ENCODE results near the gene LIN9. TPM values are rescaled to one million over a fixed set of nuclear protein-coding genes. Genes with fewer than 3 reads are reported as not detected.
A peak's percentile ranks its signal among the peaks of the same experiment; 100 is the strongest.
"Not testable (repeated sequence)": the region's sequence is repeated elsewhere in the genome, so short reads cannot be mapped to it uniquely, and the experiment has no call there.

LIN9 gene
- total and polyA plus RNA-seq, 3 experiments from 2014 or later = 3.5 to 10.7 (median 10.0) TPM

GRCh38 chr1:226349801-226350518 is 41.0 kb upstream of the LIN9 start:
- no peaks in the 10 kb centered on the region for H3K27me3 ChIP-seq (ENCODE audit: insufficient read depth, low read length, poor library complexity, severe bottlenecking)
- H3K9me3 ChIP-seq (ENCODE audit: low read length) = no peaks in the 10 kb centered on the region
- ChIA-PET POLR2A (interaction anchor here (0.6 kb wide), 1 partner anchor 1744 kb away, joined by 3 read pairs; no protein-coding TSS in a partner anchor), CTCF (no interaction called here)
- H3K4me1 ChIP-seq (ENCODE audit: insufficient read depth, low read length) = no peaks in the 10 kb centered on the region
- no peak overlapping the region for H3K27ac ChIP-seq (ENCODE audit: low read depth, low read length)
- no peaks in the 10 kb centered on the region for H3K36me3 ChIP-seq (ENCODE audit: insufficient read depth, low read length)
- H3K27me3 Mint-ChIP-seq = no peaks in the 10 kb centered on the region
- H3K4me1 Mint-ChIP-seq = no peaks in the 10 kb centered on the region
- no peak for DNase-seq
- no peak overlapping the region for H3K4me3 ChIP-seq (ENCODE audit: low read length)
- no peaks in the 10 kb centered on the region for H3K9me3 Mint-ChIP-seq
- H3K27ac Mint-ChIP-seq = no peak overlapping the region
- H3K36me3 Mint-ChIP-seq = no peaks in the 10 kb centered on the region
- H3K4me3 Mint-ChIP-seq = no peak overlapping the region

DNA sequence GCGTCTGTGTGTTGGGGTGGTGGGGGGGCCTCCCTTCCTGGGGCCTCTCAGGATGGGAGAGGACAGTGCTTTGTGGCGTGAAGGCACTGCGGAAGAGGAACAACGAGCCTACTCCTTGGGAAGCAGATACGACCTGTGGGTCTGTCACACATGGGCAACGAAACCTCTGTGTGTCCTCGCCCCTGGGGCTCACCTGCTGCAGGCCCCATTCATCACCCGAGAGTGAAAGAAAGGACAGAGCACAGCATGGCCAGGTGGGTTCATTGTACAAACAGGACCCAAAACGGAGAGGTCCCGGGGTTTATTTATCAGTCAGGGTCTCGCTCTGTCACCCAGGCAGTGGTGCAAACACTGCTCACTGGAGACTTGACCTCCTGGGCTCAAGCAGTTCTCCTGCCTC is 40.1 kb upstream of the LIN9 start:
- Mint-ChIP-seq H3K4me3 (no peak overlapping the region), H3K36me3 (no peaks in the 10 kb centered on the region), H3K4me1 (no peaks in the 10 kb centered on the region), H3K27ac (no peak overlapping the region), H3K27me3 (no peaks in the 10 kb centered on the region), H3K9me3 (no peaks in the 10 kb centered on the region)
- Histone ChIP-seq H3K4me3 (ENCODE audit: low read length) (no peak overlapping the region), H3K4me1 (ENCODE audit: insufficient read depth, low read length) (no peaks in the 10 kb centered on the region), H3K27me3 (ENCODE audit: insufficient read depth, low read length, poor library complexity, severe bottlenecking) (no peaks in the 10 kb centered on the region), H3K9me3 (ENCODE audit: low read length) (no peaks in the 10 kb centered on the region), H3K36me3 (ENCODE audit: insufficient read depth, low read length) (no peaks in the 10 kb centered on the region), H3K27ac (ENCODE audit: low read depth, low read length) (no peak overlapping the region)
- ChIA-PET POLR2A (no interaction called here), CTCF (no interaction called here)
- no peak for DNase-seq

GRCh38 chr1:226344441-226345259 is 35.7 kb upstream of the LIN9 start:
- no peak for DNase-seq
- POLR2A ChIA-PET = no interaction called here
- Histone ChIP-seq H3K4me1 (ENCODE audit: insufficient read depth, low read length) (no peaks in the 10 kb centered on the region), H3K27ac (ENCODE audit: low read depth, low read length) (no peak overlapping the region), H3K9me3 (ENCODE audit: low read length) (no peaks in the 10 kb centered on the region), H3K36me3 (ENCODE audit: insufficient read depth, low read length) (no peaks in the 10 kb centered on the region), H3K4me3 (ENCODE audit: low read length) (no peak overlapping the region), H3K27me3 (ENCODE audit: insufficient read depth, low read length, poor library complexity, severe bottlenecking) (no peaks in the 10 kb centered on the region)
- Mint-ChIP-seq H3K27ac (peak overlapping the region in 1 of 8 donors; percentile 69), H3K4me3 (no peak overlapping the region), H3K4me1 (no peaks in the 10 kb centered on the region), H3K27me3 (peaks cover 12 to 21% of the 10 kb centered on the region in 2 donors), H3K9me3 (peaks cover 2 to 9% (median 5%) of the 10 kb centered on the region in 5 donors), H3K36me3 (peaks cover 0 to 13% (median 0%) of the 10 kb centered on the region in 3 donors)
- CTCF ChIA-PET = no interaction called here

GRCh38 chr1:226342656-226343055 is 33.7 kb upstream of the LIN9 start:
- Mint-ChIP-seq H3K9me3 (peaks cover 2 to 9% (median 5%) of the 10 kb centered on the region in 5 donors), H3K27ac (no peak overlapping the region), H3K36me3 (peaks cover 0 to 13% (median 0%) of the 10 kb centered on the region in 3 donors), H3K4me3 (no peak overlapping the region), H3K4me1 (no peaks in the 10 kb centered on the region), H3K27me3 (peaks cover 12 to 21% of the 10 kb centered on the region in 2 donors)
- Histone ChIP-seq H3K9me3 (ENCODE audit: low read length) (no peaks in the 10 kb centered on the region), H3K27me3 (ENCODE audit: insufficient read depth, low read length, poor library complexity, severe bottlenecking) (no peaks in the 10 kb centered on the region), H3K4me3 (ENCODE audit: low read length) (no peak overlapping the region), H3K36me3 (ENCODE audit: insufficient read depth, low read length) (no peaks in the 10 kb centered on the region), H3K4me1 (ENCODE audit: insufficient read depth, low read length) (no peaks in the 10 kb centered on the region), H3K27ac (ENCODE audit: low read depth, low read length) (no peak overlapping the region)
- DNase-seq = no peak
- CTCF ChIA-PET = interaction anchor here (1.6 kb wide), 1 partner anchor 10 kb away, joined by 5 read pairs; no protein-coding TSS in a partner anchor
- POLR2A ChIA-PET = no interaction called here

DNA sequence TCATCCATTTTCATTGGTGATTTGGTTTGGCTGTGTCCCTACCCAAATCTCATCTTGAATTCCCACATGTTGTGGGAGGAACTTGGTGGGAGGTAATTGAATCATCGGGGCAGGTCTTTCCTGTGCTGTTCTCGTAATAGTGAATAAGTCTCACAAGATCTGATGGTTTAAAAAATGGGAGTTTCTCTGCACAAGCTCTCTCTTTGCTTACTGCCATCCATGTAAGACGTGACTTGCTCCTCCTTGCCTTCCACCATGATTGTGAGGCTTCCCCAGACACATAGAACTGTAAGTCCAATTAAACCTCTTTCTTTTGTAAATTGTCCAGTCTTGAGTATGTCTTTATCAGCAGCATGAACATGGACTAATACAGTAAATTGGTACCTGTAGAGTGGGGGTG is 31.1 kb upstream of the LIN9 start:
- H3K4me1 ChIP-seq (ENCODE audit: insufficient read depth, low read length); POLR2A ChIA-PET; H3K9me3 Mint-ChIP-seq; H3K9me3 ChIP-seq (ENCODE audit: low read length); CTCF ChIA-PET; DNase-seq; H3K27ac ChIP-seq (ENCODE audit: low read depth, low read length); H3K4me3 Mint-ChIP-seq; H3K27me3 ChIP-seq (ENCODE audit: insufficient read depth, low read length, poor library complexity, severe bottlenecking); H3K4me1 Mint-ChIP-seq; H3K27ac Mint-ChIP-seq; H3K36me3 ChIP-seq (ENCODE audit: insufficient read depth, low read length); H3K4me3 ChIP-seq (ENCODE audit: low read length): not testable (repeated sequence)
- Mint-ChIP-seq H3K27me3 (peaks cover 12 to 21% of the 10 kb centered on the region in 2 donors), H3K36me3 (peaks cover 0 to 13% (median 0%) of the 10 kb centered on the region in 3 donors)

- H3K4me1 ChIP-seq (ENCODE audit: insufficient read depth, low read length) = no peaks in the 10 kb centered on the region
- ChIA-PET POLR2A (no interaction called here), CTCF (no interaction called here)
- peak overlapping the region in 1 of 8 donors; percentile 51 for H3K27ac Mint-ChIP-seq
- no peaks in the 10 kb centered on the region for H3K27me3 ChIP-seq (ENCODE audit: insufficient read depth, low read length, poor library complexity, severe bottlenecking)
- H3K27ac ChIP-seq (ENCODE audit: low read depth, low read length) = no peak overlapping the region
- H3K4me3 Mint-ChIP-seq = no peak overlapping the region
- no peak for DNase-seq
- H3K4me1 Mint-ChIP-seq = peaks cover 5 to 11% (median 7%) of the 10 kb centered on the region in 3 donors
- H3K36me3 Mint-ChIP-seq = peaks cover 0 to 9% (median 0%) of the 10 kb centered on the region in 3 donors
- no peak overlapping the region for H3K4me3 ChIP-seq (ENCODE audit: low read length)
- peaks cover 2 to 7% (median 5%) of the 10 kb centered on the region in 5 donors for H3K9me3 Mint-ChIP-seq
- H3K27me3 Mint-ChIP-seq = peaks cover 12 to 21% of the 10 kb centered on the region in 2 donors
- no peaks in the 10 kb centered on the region for H3K9me3 ChIP-seq (ENCODE audit: low read length)
- H3K36me3 ChIP-seq (ENCODE audit: insufficient read depth, low read length) = no peaks in the 10 kb centered on the region
Measured at GRCh38 chr1:226337276-226337875, 28.4 kb upstream of the LIN9 start.

DNA sequence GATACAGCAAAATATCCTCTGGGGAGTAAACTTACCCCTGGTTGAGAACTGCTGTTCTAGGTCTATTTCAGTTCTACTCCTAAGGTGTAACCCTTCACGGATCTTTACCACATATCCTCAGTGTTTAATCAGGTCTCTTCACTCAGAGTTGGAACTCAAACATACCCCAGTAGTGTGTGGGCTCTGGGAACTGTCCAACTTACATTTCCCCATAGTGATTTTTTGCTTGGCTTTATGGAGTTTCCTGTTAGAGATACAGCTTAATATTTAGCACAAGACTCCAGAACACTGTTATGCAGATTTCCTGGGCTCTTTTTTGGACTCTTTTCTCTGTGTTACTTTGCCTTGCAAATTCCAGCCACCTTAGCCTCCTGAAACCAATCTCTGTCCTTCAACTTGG is 26.7 kb upstream of the LIN9 start:
- DNase-seq = no peak

More for the DNA sequence above, 26.7 kb upstream of the LIN9 start:
- Mint-ChIP-seq H3K4me1 (peaks cover 5 to 11% (median 7%) of the 10 kb centered on the region in 3 donors), H3K4me3 (no peak overlapping the region), H3K27ac (no peak overlapping the region), H3K27me3 (peaks cover 10% of the 10 kb centered on the region in 2 donors), H3K9me3 (peaks cover 0 to 6% (median 4%) of the 10 kb centered on the region in 5 donors), H3K36me3 (peaks cover 0 to 7% (median 0%) of the 10 kb centered on the region in 3 donors)
- ChIA-PET POLR2A (no interaction called here), CTCF (no interaction called here)
- H3K27me3 ChIP-seq (ENCODE audit: insufficient read depth, low read length, poor library complexity, severe bottlenecking) = no peaks in the 10 kb centered on the region
- no peak overlapping the region for H3K4me3 ChIP-seq (ENCODE audit: low read length)
- no peaks in the 10 kb centered on the region for H3K36me3 ChIP-seq (ENCODE audit: insufficient read depth, low read length)
- no peaks in the 10 kb centered on the region for H3K9me3 ChIP-seq (ENCODE audit: low read length)
- no peaks in the 10 kb centered on the region for H3K4me1 ChIP-seq (ENCODE audit: insufficient read depth, low read length)
- H3K27ac ChIP-seq (ENCODE audit: low read depth, low read length) = no peak overlapping the region
